ENCODE measurements around the gene CLMP.
"Not testable (repeated sequence)": the region's sequence is repeated elsewhere in the genome, so short reads cannot be mapped to it uniquely, and the experiment has no call there.

The CLMP gene

GRCh38 chr11:123216249-123216648, 21.2 kb upstream of the CLMP start:
- no peak for DNase-seq

- DNase-seq = no peak
Measured at GRCh38 chr11:123214940-123215339, 19.9 kb upstream of the CLMP start.

- no peak for DNase-seq
Measured at GRCh38 chr11:123214396-123214795, 19.3 kb upstream of the CLMP start.

GRCh38 chr11:123213307-123213771, 18.3 kb upstream of the CLMP start:
- no peak for DNase-seq

- no peak for DNase-seq
Measured at GRCh38 chr11:123212406-123212805, 17.4 kb upstream of the CLMP start.

GRCh38 chr11:123211981-123212380, 16.9 kb upstream of the CLMP start:
- DNase-seq = no peak

- no peak for DNase-seq
Measured at GRCh38 chr11:123211149-123211852, 16.3 kb upstream of the CLMP start.

- DNase-seq = no peak
Measured at GRCh38 chr11:123209591-123209990, 14.5 kb upstream of the CLMP start.

- DNase-seq = no peak
Measured at GRCh38 chr11:123206791-123207434, 11.9 kb upstream of the CLMP start.

GRCh38 chr11:123206055-123206454, 11.0 kb upstream of the CLMP start:
- not testable (repeated sequence) for DNase-seq

GRCh38 chr11:123203934-123204333, 8.9 kb upstream of the CLMP start:
- DNase-seq = no peak

- DNase-seq = no peak
Measured at GRCh38 chr11:123203471-123203870, 8.4 kb upstream of the CLMP start.

- no peak for DNase-seq
Measured at GRCh38 chr11:123202155-123203151, 7.4 kb upstream of the CLMP start.

GRCh38 chr11:123200264-123200663, 5.2 kb upstream of the CLMP start:
- DNase-seq = no peak

- DNase-seq = no peak
Measured at GRCh38 chr11:123197711-123198110, 2.7 kb upstream of the CLMP start.

GRCh38 chr11:123196060-123196714, 1.1 kb upstream of the CLMP start:
- no peak for DNase-seq

GRCh38 chr11:123194337-123195187, 486 bp downstream of the CLMP start:
- no peak for DNase-seq

- no peak for DNase-seq
Measured at GRCh38 chr11:123193742-123194141, 1.3 kb downstream of the CLMP start.

GRCh38 chr11:123191939-123192338, 3.1 kb downstream of the CLMP start:
- DNase-seq = no peak

- DNase-seq = no peak
Measured at GRCh38 chr11:123190518-123190917, 4.5 kb downstream of the CLMP start.

GRCh38 chr11:123188508-123189165, 6.4 kb downstream of the CLMP start:
- DNase-seq = no peak
